Vagina (tissue), 2 donors: Measurements from ENCODE around the gene MRTFB.

Experiments
- CTCF ChIP-seq, 3 experiments: fragments of 450-650 bp in 2 of 3; fragments of 200-600 bp in 1 of 3; sonication (generic) in 1 of 3; IDR thresholded peaks; one replicate each; pipeline ENCODE4 v1.5.1; 2017 to 2019; ENCODE audit warnings: antibody characterized with exemption in 3 of 3, mild to moderate bottlenecking in 2 of 3, moderate library complexity in 2 of 3
- POLR2A ChIP-seq, 2 donors: fragments of 450-650 bp; IDR thresholded peaks; one replicate each; pipeline ENCODE4 v1.6.1; 2017; ENCODE audit warnings: antibody characterized with exemption in 2 of 2, mild to moderate bottlenecking in 2 of 2, moderate library complexity in 2 of 2
- POLR2AphosphoS5 ChIP-seq, 2 donors: sonication (generic); formaldehyde crosslinking; IDR thresholded peaks; one replicate each; pipeline ENCODE4 v1.9.0; 2017; ENCODE audit warnings: antibody characterized with exemption in 2 of 2, mild to moderate bottlenecking in 2 of 2, low read depth in 1 of 2; ENCODE audit not compliant: insufficient read depth in 1 of 2

- TF ChIP-seq CTCF (IDR thresholded peaks at IDR 0.05): no peak
- no peak for TF ChIP-seq POLR2A (IDR thresholded peaks at IDR 0.05)
- no peak for TF ChIP-seq POLR2AphosphoS5 (IDR thresholded peaks at IDR 0.05; ENCODE audit: insufficient read depth in 1 of 2, low read depth in 1 of 2)
These were observed 50.8 kb downstream of the MRTFB start for GRCh38 chr16:14121872-14122271.
